22Rv1 (cell line): ENCODE results near the gene PTGR3.

Experiments used
- ZFX ChIP-seq: fragments of 450-650 bp; IDR thresholded peaks from 2 replicates; pipeline ENCODE4 v1.6.1; 2017; ENCODE audit warnings: antibody characterized with exemption, borderline replicate concordance
- TF ChIP-seq, protein P1 (sequence below): fragments of 450-650 bp; IDR thresholded peaks from 2 replicates; pipeline ENCODE4 v1.5.1; 2017; ENCODE audit warnings: mild to moderate bottlenecking

DNA sequence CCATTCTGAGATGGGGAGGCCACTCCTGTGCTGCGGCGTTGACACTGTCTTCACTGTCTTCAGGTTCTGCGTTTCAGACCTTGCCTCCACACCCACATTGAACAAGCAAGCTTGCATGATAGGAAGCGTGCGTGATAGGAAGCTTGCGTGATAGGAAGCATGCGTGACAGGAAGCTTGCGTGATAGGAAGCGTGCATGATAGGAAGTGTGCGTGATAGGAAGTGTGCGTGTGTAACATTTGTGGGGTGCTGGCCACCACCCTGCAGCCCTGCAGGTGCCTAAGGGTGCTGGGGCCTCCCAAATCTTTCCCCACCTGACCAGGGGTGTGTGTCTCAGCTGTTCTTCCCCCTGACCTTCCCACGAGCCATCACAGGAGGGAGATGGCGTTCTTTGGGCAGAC is 27.0 kb upstream of the PTGR3 start:
- TF ChIP-seq, protein P1, sequence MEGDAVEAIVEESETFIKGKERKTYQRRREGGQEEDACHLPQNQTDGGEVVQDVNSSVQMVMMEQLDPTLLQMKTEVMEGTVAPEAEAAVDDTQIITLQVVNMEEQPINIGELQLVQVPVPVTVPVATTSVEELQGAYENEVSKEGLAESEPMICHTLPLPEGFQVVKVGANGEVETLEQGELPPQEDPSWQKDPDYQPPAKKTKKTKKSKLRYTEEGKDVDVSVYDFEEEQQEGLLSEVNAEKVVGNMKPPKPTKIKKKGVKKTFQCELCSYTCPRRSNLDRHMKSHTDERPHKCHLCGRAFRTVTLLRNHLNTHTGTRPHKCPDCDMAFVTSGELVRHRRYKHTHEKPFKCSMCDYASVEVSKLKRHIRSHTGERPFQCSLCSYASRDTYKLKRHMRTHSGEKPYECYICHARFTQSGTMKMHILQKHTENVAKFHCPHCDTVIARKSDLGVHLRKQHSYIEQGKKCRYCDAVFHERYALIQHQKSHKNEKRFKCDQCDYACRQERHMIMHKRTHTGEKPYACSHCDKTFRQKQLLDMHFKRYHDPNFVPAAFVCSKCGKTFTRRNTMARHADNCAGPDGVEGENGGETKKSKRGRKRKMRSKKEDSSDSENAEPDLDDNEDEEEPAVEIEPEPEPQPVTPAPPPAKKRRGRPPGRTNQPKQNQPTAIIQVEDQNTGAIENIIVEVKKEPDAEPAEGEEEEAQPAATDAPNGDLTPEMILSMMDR = no peak
- TF ChIP-seq ZFX = no peak
